Kidney epithelial cell (primary cell): ENCODE measurements around the gene MCOLN1. TPM values are rescaled to one million over a fixed set of nuclear protein-coding genes. Genes with fewer than 3 reads are reported as not detected.

ENCODE experiments used
- DNase-seq: peaks from one replicate; pipeline ENCODE4 v3.0.0-alpha.2; 2010; ENCODE audit warnings: low read depth
- H3K27me3 ChIP-seq: 2 replicates; pipeline ENCODE4 v1.6.0; 2011; ENCODE audit warnings: low read length; ENCODE audit not compliant: control insufficient read depth, insufficient read depth
- H3K36me3 ChIP-seq: 2 replicates; pipeline ENCODE4 v1.5.1; 2011; ENCODE audit warnings: low read length; ENCODE audit not compliant: control insufficient read depth, insufficient read depth
- H3K4me3 ChIP-seq: 2 replicates; pipeline ENCODE4 v1.5.1; 2011; ENCODE audit warnings: low read depth, mild to moderate bottlenecking, control low read depth, low read length
- total RNA-seq: library from RNA; depleted of rRNA; stranded (reverse); fragments of >200 nt; gene quantifications from 2 replicates; pipeline ENCODE4 v1.2.3, GENCODE V29; 2015
- TF ChIP-seq, protein P1 (sequence below): IDR thresholded peaks from 2 replicates; pipeline ENCODE4 v1.5.1; 2011; ENCODE audit warnings: mild to moderate bottlenecking, moderate library complexity, low read length, control low read depth, inconsistent platforms; ENCODE audit not compliant: insufficient read depth, poor library complexity, severe bottlenecking

MCOLN1 gene
- total RNA-seq, 1 donor from 2014 or later, result 13.7 TPM

DNA sequence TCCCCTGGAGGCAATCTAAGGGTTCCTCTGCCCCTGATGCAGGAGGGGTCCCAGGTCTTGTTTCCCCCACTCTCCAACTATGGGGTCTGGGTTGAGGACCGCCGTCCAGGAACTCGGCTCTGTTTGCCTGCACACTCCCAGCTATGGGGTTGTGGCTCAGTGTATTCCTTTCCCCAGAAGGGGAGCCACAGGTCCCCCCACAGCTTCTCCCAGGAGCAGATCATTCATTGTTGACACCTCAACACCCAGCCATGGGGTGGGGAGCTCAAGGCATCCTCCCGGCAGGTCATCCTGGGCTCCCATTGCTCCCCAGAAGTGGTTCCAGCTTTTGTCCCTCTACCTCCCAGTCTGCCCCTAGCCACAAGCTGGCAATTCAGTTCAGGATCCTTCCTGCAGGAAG lies 5.5 kb upstream of the MCOLN1 start:
- Histone ChIP-seq H3K4me3 (peak overlapping the region; percentile 84), H3K27me3 (no peaks in the 10 kb centered on the region), H3K36me3 (no peaks in the 10 kb centered on the region)
- TF ChIP-seq, protein P1, sequence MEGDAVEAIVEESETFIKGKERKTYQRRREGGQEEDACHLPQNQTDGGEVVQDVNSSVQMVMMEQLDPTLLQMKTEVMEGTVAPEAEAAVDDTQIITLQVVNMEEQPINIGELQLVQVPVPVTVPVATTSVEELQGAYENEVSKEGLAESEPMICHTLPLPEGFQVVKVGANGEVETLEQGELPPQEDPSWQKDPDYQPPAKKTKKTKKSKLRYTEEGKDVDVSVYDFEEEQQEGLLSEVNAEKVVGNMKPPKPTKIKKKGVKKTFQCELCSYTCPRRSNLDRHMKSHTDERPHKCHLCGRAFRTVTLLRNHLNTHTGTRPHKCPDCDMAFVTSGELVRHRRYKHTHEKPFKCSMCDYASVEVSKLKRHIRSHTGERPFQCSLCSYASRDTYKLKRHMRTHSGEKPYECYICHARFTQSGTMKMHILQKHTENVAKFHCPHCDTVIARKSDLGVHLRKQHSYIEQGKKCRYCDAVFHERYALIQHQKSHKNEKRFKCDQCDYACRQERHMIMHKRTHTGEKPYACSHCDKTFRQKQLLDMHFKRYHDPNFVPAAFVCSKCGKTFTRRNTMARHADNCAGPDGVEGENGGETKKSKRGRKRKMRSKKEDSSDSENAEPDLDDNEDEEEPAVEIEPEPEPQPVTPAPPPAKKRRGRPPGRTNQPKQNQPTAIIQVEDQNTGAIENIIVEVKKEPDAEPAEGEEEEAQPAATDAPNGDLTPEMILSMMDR, result no peak
- DNase-seq, result no peak

DNA sequence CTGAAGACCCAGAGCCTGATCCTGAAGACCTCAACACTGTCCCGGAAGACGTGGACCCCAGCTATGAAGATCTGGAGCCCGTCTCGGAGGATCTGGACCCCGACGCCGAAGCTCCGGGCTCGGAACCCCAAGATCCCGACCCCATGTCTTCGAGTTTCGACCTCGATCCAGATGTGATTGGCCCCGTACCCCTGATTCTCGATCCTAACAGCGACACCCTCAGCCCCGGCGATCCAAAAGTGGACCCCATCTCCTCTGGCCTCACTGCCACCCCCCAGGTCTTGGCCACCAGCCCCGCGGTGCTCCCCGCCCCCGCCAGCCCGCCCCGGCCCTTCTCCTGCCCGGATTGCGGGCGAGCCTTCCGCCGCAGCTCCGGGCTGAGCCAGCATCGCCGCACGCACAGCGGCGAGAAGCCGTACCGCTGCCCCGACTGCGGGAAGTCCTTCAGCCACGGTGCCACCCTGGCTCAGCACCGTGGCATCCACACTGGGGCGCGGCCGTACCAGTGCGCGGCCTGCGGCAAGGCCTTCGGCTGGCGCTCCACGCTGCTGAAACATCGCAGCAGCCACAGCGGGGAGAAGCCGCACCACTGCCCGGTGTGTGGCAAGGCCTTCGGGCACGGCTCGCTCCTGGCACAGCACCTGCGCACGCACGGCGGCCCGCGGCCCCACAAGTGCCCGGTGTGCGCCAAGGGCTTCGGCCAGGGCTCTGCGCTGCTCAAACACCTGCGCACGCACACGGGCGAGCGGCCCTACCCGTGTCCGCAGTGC lies 2.9 kb upstream of the MCOLN1 start:
- Histone ChIP-seq H3K4me3 (no peak overlapping the region), H3K36me3 (no peaks in the 10 kb centered on the region), H3K27me3 (no peaks in the 10 kb centered on the region)
- TF ChIP-seq, protein P1, result no peak
- no peak for DNase-seq

DNA sequence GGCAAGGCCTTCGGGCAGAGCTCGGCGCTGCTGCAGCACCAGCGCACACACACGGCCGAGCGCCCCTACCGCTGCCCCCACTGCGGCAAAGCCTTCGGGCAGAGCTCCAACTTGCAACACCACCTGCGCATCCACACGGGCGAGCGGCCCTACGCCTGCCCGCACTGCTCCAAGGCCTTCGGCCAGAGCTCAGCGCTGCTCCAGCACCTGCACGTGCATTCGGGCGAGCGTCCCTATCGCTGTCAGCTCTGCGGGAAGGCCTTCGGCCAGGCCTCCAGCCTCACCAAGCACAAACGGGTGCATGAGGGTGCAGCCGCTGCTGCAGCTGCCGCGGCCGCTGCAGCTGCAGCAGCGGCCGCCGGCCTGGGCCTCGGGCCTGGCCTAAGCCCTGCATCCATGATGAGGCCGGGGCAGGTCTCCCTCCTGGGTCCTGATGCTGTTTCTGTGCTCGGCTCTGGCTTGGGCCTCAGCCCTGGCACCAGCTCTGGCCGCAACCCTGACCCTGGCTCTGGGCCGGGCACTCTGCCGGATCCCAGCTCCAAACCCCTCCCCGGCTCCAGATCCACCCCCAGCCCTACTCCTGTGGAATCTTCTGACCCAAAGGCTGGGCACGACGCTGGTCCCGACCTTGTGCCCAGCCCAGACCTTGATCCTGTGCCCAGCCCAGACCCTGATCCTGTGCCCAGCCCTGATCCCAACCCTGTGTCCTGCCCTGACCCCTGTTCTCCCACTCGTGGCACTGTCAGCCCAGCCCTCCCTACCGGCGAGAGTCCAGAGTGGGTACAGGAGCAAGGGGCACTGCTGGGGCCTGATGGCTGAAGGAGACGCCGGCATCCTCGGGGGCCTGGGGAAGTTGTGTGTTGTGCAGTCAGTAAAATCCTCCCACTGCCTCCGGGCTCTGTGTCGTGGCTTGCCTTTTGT lies 2.0 kb upstream of the MCOLN1 start:
- TF ChIP-seq, protein P1, result no peak
- H3K4me3 ChIP-seq, result no peak overlapping the region
- DNase-seq, result no peak

DNA sequence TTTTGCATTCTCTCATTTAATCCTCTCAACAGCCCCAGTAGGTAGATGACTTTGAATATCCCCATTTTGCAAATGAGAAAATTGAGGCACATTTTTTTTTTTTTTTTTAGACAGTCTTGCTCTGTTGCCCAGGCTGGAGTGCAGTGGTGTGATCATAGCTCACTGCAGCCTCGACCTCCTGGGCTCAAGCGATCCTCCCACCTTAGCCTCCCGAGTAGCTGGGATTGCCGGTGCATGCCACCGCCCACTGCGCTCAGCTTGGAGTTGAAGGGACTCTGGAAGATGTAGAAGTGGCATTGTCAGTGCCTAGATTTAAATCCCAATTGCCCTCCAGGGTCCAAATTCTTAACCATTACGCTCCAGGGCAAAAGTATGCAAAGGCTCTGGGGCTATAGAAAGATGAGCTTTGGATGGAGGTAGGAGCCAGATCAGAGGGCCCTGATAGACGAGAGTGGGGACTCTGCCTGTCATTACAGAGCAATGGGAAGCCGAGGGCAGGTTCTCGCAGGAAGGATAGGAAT lies 813 bp upstream of the MCOLN1 start:
- no peaks in the 10 kb centered on the region for H3K36me3 ChIP-seq
- no peak overlapping the region for H3K4me3 ChIP-seq
- DNase-seq, result no peak
- TF ChIP-seq, protein P1, result no peak
- no peaks in the 10 kb centered on the region for H3K27me3 ChIP-seq

More for the DNA sequence above, 2.0 kb upstream of the MCOLN1 start:
- no peaks in the 10 kb centered on the region for H3K36me3 ChIP-seq
- no peaks in the 10 kb centered on the region for H3K27me3 ChIP-seq

DNA sequence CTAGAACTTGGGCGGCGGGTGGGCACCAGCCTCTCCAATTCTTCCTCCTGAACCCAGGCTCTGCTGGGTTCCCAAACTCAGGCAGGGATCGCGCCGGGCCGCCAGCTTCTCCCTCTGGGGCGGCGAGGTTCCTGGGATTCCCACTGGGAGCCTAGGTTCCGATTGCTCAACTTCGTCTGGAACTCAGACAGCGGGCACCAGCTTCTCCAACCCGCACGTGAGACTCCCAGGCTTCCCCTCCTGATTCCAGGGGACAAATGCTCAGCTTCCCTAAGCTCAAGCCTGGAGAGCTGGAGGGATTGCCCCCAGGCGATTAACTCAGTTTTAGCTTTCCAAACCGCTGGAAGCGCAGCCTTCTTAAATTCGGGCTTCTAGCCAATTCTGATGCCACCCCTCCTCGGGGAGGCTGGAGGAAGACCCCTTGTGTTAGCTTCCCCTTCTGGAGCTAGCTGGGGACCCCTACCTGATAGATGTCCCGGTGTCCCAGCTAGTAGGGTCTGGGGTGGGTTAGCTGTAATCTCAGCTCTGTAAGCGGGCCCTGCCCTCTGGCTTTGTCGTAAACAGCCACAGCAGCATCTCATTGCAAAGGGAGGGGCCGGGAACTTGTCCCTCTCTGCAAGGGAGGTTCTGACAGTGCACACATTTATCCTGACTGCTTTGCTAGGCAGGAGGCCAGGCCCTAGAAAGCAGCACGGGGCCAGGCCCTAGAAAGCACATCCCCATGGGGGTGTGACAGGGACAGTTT lies 671 bp downstream of the MCOLN1 start:
- Histone ChIP-seq H3K27me3 (no peaks in the 10 kb centered on the region), H3K4me3 (peak overlapping the region; percentile 62), H3K36me3 (no peaks in the 10 kb centered on the region)
- TF ChIP-seq, protein P1, result no peak
- DNase-seq, result no peak
